GM13977 (cell line): Measurements from ENCODE around the gene DLX5.
A peak's percentile ranks its signal among the peaks of the same experiment; 100 is the strongest.

ENCODE experiments used
- DNase-seq: peaks from one replicate; pipeline ENCODE4 v3.0.0; 2012; ENCODE audit warnings: low spot score
- in situ Hi-C: fragments of 300-500 bp; cut with MboI; formaldehyde crosslinking; loops from one replicate; pipeline ENCODE4 v1.12.0; 2022; ENCODE audit warnings: low sequenced_read_pairs, low pct_unique_long_range_greater_than_20kb, mixed read lengths, inconsistent platforms; ENCODE audit not compliant: unreplicated experiment
- TF ChIP-seq, protein P1 (sequence below): IDR thresholded peaks from 2 replicates; pipeline ENCODE4 v1.5.1; 2012; ENCODE audit warnings: mild to moderate bottlenecking, control low read depth; ENCODE audit not compliant: insufficient read depth; ENCODE audit errors: extremely low read depth, missing control alignments

Gene DLX5

DNA sequence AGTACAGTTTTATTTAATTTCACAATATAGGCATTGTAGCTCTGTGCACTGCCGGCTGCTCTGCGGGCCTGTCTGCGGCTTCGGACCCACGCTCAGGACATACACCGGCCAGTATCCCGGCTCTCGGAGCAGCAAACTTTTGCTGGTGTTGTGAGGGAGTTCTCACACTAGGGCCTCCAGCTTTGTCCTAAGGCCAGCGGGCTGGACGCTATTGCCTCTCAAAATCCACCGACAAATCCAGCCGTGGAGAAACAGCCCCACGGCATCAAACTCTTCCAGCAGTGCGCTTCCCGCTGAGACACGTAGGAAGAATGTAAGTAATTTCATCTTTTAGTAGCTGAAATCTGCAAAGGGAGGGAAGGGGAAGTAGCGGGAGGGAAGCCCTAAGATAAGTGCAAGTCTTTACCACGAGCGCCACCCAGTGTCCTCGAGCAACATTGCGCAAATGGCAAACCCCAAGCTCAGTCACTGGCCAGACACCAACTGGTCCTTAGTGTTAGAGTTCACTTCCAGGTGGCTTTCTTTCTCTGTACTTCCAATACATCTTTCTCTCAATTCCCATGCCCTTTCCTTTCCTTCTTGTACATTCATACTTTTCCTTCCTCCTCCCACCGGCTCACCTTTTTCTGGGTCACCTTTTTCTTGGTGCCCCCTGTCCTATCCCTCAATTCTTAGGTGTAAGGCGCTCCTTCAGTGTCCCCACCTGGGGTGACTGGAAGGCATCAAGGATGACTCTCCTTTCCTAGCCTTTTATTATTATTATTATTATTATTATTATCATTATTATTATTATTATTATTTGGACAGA is 3.0 kb upstream of the DLX5 start:
- TF ChIP-seq, protein P1, sequence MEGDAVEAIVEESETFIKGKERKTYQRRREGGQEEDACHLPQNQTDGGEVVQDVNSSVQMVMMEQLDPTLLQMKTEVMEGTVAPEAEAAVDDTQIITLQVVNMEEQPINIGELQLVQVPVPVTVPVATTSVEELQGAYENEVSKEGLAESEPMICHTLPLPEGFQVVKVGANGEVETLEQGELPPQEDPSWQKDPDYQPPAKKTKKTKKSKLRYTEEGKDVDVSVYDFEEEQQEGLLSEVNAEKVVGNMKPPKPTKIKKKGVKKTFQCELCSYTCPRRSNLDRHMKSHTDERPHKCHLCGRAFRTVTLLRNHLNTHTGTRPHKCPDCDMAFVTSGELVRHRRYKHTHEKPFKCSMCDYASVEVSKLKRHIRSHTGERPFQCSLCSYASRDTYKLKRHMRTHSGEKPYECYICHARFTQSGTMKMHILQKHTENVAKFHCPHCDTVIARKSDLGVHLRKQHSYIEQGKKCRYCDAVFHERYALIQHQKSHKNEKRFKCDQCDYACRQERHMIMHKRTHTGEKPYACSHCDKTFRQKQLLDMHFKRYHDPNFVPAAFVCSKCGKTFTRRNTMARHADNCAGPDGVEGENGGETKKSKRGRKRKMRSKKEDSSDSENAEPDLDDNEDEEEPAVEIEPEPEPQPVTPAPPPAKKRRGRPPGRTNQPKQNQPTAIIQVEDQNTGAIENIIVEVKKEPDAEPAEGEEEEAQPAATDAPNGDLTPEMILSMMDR = peak; percentile 92
- in situ Hi-C loops = loop anchor here (25.0 kb wide), 2 partner anchors 965 to 1115 kb away; no protein-coding TSS in a partner anchor
- peak; percentile 83 for DNase-seq

DNA sequence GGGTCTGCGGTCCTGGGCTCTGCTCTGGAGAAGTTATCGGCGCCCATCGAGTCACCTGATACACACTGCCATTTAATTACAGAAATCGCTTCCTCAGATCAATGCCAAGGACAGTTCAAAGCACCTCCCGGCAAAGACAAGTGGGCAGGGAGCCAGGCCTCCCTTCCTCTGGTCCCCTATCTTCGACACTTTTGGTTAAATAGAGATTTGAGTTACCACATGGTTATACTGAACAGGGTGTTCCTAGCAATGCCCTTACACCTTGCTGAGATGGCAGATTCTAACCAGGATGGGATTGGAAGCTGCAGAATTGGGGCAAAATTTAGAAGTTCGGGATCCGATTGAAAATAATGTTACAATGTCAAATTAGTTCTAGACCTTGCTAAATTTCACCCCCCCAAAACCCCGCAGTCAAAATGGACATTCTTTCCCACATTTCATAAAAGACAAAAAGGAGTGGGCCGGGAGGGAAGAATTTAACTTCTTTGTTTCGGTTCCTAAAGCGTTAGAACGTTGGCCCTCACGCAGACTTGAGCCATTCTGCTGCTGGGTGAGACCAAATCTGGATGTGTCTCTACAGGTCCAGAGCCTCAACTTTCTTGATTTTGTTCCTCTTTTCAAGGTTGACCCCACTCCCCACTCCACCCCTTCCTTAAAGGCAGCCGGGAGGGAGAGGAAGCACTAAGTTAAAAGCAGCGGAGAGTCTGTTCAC is 2.2 kb upstream of the DLX5 start:
- in situ Hi-C loops = loop anchor here (25.0 kb wide), 2 partner anchors 965 to 1115 kb away; no protein-coding TSS in a partner anchor
- no peak for DNase-seq
- TF ChIP-seq, protein P1 = no peak

DNA sequence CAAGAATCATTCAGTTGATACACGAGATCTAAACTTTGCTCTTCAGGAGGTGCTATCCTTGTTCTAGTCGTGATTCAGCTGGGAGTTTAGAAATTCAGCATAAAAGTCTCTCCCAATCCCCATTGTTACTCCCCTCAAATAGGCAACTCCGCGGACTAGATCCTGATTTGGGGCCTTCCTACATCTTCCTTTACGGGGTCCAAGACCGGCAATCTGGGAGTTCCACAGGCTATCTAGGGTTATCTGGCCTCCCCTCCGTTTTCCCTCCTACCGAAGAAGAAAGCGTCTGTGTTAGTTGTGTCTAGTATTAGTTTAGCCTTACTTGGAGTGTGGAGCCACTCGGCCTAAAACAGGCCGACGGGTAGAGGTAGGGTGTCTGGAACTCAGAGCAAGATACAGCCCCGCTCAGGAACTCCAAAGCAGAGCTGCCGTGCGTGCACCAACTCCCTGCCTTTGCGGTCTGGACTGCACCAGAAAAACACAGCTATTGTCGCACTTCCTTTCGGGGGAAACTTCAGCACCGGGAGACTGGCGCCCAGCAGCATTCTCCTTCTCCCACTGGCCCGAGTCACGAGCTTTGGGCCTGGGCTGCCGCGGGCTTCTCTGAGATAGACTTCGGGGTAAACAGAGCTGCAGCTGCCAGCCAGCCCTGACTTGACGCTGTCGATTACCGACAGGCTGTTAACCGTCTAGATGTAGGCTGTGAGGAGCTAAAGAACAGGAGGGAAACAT is 1.5 kb upstream of the DLX5 start:
- in situ Hi-C loops = loop anchor here (25.0 kb wide), 2 partner anchors 964 to 1114 kb away; no protein-coding TSS in a partner anchor
- DNase-seq = no peak
- TF ChIP-seq, protein P1 = no peak

DNA sequence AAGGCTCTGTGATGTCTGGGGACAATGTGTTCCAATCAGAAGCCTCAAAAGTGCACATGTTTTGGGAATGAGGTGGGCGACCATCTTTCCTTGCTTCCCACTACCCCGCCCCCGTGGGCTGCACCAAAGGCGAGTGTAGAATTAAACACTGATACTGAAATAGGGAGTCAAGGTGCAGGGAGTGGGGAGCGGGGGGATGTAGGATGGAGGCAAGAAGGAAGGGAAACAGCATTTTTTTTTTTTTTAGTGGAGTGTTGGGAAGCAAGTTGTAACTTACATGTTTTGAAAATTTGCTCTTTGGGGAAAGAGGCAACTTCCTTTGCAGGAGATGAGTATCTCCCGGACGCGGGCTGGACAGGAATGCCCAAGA is 484 bp upstream of the DLX5 start:
- no peak for DNase-seq
- TF ChIP-seq, protein P1 = no peak
- in situ Hi-C loops = loop anchor here (25.0 kb wide), 2 partner anchors 963 to 1113 kb away; no protein-coding TSS in a partner anchor

DNA sequence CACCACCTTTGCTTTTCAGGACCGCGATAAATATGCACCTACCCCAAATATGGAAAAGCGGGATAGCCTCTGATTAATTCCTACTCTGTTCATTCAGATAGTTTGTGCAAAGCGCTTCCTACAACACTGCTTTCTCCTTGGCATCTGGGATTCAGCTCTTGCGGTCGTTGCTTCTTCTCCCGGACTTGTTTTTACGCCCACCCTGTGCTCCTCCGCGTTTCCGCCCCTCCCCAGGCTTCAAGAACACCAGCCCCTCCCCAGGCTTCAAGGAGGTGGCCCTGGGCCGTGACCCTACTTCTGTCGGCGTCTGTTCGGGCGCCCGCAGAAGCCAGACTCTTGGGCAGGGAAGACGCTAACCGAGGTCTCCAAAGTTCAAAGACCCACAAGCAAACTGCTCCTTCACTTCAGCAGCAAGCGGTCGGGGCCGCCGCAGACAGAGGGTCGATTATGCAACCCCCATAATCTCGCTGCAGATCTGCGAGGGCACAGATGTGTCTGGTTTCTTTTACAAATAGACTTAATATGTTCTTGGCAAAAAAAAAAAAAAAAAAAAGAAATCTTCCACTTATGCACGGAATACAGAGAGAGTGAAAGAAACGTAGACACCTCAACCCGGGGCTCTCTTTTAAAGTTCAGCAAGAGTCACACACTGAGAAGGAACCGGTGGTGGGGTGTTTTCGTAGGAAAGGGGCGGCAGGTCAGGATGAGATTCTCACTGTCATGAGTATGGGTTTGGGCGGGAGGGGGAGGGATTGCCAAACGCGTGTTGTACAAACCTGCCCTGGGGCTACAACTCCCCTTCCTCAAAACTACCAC is 1.9 kb downstream of the DLX5 start:
- TF ChIP-seq, protein P1 = no peak
- DNase-seq = peak; percentile 29
- in situ Hi-C loops = no loop called here
